ENCODE measurements around the gene ADGRF4.
"Not testable (repeated sequence)": the region's sequence is repeated elsewhere in the genome, so short reads cannot be mapped to it uniquely, and the experiment has no call there.

The ADGRF4 gene

DNA sequence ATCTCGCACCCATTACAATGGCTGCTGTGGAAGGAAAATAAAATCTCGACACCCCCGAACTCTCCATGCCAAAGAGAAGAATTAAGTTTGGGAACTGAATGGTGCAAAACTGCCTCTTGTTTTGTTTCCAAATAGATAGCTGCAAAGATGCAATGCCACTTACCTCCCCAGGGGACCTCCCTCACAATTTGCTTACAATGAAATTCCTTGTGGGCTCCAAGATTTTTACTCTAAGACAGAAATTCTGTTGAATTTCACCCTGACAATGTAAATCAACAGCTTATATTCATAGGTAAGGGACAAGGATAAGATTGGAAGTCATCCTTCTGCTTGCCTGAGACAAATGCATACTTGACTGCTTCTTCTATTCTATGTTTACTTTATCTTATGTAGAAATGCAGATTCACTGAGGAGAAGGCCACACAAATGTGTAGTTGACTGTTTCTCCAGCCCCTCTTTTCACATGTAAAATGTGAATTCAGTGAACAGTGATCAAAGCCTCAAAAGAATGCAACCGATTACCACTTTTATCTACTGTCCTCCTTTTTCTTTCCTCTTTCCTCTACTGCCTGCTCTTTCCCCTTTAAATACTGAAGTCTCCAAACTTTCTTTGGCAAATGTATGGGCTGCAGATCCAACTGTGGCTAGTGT, 36.6 kb downstream of the ADGRF4 start:
- no peak for DNase-seq (ENCODE audit: low read depth)

DNA sequence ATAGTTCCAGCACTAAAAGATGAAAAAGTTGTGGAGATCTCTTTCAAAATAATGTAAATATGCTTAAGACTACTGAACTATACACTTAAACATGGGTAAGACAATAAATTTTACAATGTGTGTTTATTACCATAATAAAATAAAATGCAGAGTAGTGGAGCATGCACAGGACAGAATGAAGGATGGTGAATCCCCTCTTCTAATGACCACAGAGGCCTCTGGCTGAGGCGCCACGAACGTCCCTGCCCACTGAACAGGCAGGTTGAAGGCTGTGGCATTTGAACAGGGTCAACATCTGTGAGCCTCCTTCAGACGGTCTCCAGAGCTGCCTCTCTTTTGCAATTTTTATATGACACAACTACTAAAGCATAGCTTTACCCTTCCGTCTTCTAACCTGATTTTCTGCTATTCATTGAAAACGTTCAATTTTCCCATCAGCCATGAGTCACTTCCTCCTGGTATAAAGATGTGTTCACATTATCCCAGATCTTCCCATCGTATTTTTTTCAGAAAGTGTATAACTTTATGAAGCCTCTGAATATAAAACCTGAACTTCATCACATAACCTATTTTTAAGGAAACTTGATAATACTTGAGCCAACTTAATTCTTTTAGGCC, 37.8 kb downstream of the ADGRF4 start:
- DNase-seq (ENCODE audit: low read depth): no peak

DNA sequence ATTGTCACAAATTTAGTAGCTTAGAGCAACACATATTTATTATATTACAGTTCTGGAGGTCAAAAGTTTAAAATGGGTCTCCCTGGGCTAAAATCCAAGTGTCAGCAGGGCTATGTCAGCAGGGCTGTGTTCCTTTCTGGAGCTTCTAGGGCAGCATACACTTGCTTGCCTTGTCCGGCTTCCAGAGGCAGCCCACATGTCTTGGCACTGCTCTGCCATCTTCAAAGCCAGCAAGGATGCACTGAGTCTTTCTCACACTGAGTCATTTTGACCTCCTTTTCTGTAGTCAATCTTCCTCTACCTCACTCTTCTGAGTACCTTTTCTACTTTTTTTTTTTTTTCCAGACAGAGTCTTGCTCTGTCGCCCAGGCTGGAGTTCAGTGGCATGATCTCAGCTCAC, 39.0 kb downstream of the ADGRF4 start:
- DNase-seq (ENCODE audit: low read depth): no peak

GRCh38 chr6:47740714-47741113, 42.3 kb downstream of the ADGRF4 start:
- DNase-seq (ENCODE audit: low read depth): no peak

DNA sequence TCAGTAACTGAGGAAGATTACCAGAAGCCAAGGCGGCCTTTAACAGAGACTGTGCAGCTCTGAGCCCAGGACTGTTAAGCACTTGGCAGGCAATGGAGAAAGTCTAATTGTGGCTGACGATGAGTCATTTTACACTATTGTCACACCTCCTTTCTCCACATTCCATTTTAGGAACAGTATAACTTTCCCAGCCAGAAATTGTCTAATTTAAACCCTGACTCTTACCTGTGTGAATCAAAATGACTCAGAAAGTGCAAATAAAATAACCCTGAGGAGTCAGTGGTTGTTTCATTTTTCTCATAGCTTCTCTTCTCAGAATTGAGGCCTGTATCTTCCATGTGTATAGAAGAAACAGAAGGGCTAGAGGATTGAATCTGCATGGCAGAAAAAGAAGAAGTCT, 43.4 kb downstream of the ADGRF4 start:
- DNase-seq (ENCODE audit: low read depth): no peak

DNA sequence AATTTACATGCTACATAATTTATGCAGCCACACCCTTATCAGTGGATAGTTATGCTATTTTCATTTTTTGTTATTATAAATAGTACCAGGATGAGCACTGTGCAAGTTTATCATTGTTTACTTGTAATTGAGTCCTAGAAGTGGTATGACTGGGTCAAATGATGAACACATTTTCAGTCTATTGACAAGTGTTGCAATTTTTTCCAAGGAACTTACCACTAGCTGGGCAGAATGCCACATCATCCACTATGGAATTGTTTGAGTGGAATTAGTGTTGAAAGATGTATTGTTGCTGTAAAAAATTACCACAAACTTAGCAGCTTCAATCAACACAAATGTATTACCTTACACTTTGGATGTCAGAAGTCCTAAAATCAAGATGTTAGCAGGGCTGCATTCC, 45.4 kb downstream of the ADGRF4 start:
- no peak for DNase-seq (ENCODE audit: low read depth)

DNA sequence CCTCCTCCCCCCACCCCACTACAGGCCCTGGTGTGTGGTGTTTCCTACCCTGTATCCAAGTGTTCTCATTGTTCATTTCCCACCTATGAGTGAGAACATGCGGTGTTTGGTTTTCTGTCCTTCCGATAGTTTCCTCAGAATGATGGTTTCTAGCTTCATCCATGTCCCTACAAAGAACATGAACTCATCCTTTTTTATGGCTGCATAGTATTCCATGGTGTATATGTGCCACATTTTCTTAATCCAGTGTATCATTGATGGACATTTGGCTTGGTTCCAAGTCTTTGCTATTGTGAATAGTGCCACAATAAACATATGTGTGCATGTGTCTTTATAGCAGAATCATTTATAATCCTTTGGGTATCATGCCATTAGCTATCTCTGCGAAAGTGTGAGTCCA, 46.9 kb downstream of the ADGRF4 start:
- not testable (repeated sequence) for DNase-seq (ENCODE audit: low read depth)

GRCh38 chr6:47749757-47750156, 51.4 kb downstream of the ADGRF4 start:
- DNase-seq (ENCODE audit: low read depth): no peak

- no peak for DNase-seq (ENCODE audit: low read depth)
Measured at GRCh38 chr6:47752801-47753200, 54.4 kb downstream of the ADGRF4 start.

GRCh38 chr6:47759364-47759763, 61.0 kb downstream of the ADGRF4 start:
- DNase-seq (ENCODE audit: low read depth): no peak

DNA sequence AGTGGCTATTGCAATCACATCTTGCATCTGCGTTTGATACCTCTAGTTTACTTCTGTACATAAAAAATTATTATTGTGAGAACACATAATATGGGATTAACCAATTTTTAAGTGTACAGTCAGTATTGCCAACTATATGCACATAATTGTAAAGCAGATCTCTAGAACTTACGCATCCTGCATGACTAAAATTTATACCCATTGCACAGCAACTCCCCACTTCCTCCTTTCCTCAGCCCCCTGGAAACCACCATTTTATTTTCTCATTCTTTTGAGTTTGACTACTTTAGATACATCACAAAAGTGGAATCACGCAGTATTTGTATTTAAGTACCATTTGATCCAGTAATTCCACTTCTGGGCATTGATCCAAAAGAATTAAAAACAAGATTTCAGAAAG, 64.1 kb downstream of the ADGRF4 start:
- no peak for DNase-seq (ENCODE audit: low read depth)

- no peak for DNase-seq (ENCODE audit: low read depth)
Measured at GRCh38 chr6:47766445-47766844, 68.1 kb downstream of the ADGRF4 start.

GRCh38 chr6:47767102-47767501, 68.7 kb downstream of the ADGRF4 start:
- no peak for DNase-seq (ENCODE audit: low read depth)

GRCh38 chr6:47769982-47770381, 71.6 kb downstream of the ADGRF4 start:
- no peak for DNase-seq (ENCODE audit: low read depth)

Data from HS-27A (cell line).